NCI-H510A (cell line): ENCODE measurements around the gene RBM43.
A peak's percentile ranks its signal among the peaks of the same experiment; 100 is the strongest.
"Not testable (repeated sequence)": the region's sequence is repeated elsewhere in the genome, so short reads cannot be mapped to it uniquely, and the experiment has no call there.

Experiments used
- DNase-seq: peaks from one replicate; lab custom pipeline; 2025; lab: John Stamatoyannopoulos, UW

RBM43 gene

DNA sequence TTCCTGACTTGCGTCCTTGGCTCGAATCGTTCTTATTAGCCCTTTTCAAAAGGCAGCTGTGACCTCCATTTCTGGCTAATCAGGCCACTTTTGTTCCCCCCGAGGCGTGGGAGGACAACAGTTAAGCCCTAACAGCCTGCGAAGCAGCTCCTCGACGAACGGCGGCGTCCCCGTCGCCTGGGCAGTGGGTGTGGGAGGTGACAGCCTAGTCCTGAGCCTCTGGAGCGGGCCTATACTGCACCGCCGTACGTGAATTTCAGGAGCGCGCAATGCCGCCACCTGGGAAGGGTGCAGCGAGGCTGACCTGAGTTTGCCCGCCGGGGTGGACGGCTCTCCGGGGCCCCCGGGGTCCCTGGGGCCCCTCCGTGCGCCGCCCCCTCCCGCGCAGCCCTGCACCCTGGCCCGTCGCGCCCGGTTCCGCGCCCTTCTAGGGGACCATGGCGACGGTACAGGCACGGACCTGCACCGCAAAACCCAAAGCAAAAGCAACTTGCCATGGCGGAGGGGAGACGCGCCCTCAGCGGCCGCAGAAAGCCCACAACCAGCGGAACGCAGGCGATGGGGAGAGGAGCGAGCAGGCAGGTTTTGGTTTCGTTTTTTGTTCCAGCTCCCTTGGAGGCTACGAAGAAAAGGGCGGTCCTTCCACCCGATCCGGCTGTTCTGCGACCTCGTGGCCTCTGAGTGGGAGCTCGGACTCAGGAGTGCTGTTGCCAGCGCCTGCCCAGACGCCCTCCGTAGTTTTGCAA is at the start of gene RBM43:
Gene RBM43, minus strand, starts transcription at position 633 of the 746 bp plus-strand sequence. Its CDS starts 136 bp downstream, at position 497.
- peak; percentile 63 for DNase-seq

DNA sequence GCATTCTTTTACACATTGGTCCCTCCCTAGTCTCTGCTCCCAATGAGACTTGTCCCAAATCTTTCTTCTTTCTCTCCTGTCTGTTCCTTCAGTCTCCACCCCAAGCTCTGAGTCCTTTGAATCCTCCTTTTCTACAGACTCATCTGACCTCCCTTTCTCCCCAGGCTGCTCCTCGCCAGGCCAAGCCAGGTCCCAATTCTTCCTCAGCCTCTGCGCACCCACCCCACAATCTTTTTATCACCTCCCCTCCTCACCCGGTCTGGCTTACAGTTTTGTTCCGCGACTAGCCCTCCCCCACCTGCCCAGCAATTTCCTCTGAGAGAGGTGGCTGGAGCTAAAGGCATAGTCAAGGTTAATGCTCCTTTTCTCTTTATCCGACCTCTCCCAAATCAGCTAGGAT is 48.6 kb upstream of the RBM43 start:
- not testable (repeated sequence) for DNase-seq

- no peak for DNase-seq
These were observed 45.0 kb upstream of the RBM43 start for GRCh38 chr2:151306621-151307020.

GRCh38 chr2:151305129-151305691 is 43.5 kb upstream of the RBM43 start:
- no peak for DNase-seq

- no peak for DNase-seq
These were observed 41.2 kb upstream of the RBM43 start for GRCh38 chr2:151302879-151303278.

GRCh38 chr2:151302404-151302803 is 40.7 kb upstream of the RBM43 start:
- DNase-seq, result no peak

DNA sequence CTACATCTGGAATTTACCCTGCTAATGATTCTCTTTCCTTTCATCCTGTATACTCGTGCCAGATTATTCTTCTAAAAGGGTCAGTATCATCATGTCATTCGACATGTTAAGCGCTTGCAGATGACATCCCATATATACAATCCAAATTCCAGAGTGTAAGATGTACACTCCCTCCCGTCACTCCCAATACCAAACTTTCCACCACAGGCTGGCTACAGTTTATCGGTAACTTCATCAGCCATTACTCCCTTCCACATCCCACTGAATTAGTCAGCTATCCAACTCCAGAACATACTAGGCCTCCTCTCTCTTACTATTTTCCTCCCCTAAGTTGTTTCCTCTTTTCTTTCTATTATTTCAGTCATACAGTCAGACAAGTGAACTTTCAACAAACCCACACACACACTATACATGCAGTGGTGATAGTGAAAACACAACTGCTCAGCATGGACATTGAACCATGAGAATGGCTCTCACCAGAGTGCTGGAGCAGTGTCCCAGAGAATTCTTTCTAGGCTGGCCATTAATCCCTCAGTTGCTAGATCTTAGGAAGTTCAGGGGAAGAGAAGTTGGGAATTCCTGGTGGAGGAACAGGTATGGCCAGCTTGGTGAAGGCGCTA is 38.4 kb upstream of the RBM43 start:
- DNase-seq, result no peak

- DNase-seq, result no peak
These were observed 36.2 kb upstream of the RBM43 start for GRCh38 chr2:151297882-151298281.

GRCh38 chr2:151295926-151296325 is 34.3 kb upstream of the RBM43 start:
- DNase-seq, result not testable (repeated sequence)

DNA sequence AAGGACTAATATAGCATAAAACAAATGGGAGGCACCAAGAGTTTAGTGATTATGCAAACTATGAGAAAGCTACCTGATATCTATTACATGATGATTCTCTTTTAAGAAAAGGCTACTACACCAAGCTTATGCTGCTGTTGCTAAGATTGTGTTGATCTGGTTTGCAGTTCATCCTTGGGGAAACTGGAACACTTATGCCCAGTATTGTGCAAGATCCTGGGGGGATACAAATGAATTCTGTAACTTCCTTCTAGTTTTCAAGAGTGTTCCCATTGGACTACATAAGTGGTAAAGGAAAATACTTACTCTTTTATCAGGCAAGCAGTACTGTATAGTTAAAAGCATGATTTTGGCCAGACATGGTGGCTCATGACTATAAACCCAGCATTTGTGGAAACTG is 30.9 kb upstream of the RBM43 start:
- no peak for DNase-seq

DNA sequence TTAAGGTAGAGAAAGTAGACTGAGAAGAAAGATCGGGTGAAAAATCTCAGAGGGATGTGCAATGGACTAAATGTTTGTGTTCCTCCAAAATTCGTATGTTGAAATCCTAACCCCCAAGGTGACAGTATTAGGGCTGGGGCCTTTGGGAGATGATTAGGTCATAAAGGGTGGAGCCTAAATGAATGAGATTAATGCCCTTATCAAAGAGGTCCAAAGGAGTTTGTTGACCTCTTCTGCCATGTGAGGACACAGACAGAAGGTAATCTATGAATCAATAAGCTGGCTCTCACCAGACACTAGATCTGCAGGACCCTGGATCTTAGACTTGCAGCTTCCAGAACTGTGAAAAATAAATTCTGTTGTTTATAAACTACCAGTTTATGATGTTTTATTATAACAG is 30.5 kb upstream of the RBM43 start:
- no peak for DNase-seq

GRCh38 chr2:151291224-151291623 is 29.6 kb upstream of the RBM43 start:
- DNase-seq, result no peak

GRCh38 chr2:151289972-151290866 is 28.6 kb upstream of the RBM43 start:
- DNase-seq, result no peak

- DNase-seq, result no peak
These were observed 26.0 kb upstream of the RBM43 start for GRCh38 chr2:151287513-151288250.

- DNase-seq, result no peak
These were observed 20.7 kb upstream of the RBM43 start for GRCh38 chr2:151282401-151282800.

GRCh38 chr2:151280271-151280670 is 18.6 kb upstream of the RBM43 start:
- DNase-seq, result no peak

- no peak for DNase-seq
These were observed 16.8 kb upstream of the RBM43 start for GRCh38 chr2:151278487-151278886.

- DNase-seq, result no peak
These were observed 15.4 kb upstream of the RBM43 start for GRCh38 chr2:151277067-151277466.

GRCh38 chr2:151275291-151275690 is 13.6 kb upstream of the RBM43 start:
- no peak for DNase-seq

- DNase-seq, result no peak
These were observed 10.2 kb upstream of the RBM43 start for GRCh38 chr2:151271824-151272223.

DNA sequence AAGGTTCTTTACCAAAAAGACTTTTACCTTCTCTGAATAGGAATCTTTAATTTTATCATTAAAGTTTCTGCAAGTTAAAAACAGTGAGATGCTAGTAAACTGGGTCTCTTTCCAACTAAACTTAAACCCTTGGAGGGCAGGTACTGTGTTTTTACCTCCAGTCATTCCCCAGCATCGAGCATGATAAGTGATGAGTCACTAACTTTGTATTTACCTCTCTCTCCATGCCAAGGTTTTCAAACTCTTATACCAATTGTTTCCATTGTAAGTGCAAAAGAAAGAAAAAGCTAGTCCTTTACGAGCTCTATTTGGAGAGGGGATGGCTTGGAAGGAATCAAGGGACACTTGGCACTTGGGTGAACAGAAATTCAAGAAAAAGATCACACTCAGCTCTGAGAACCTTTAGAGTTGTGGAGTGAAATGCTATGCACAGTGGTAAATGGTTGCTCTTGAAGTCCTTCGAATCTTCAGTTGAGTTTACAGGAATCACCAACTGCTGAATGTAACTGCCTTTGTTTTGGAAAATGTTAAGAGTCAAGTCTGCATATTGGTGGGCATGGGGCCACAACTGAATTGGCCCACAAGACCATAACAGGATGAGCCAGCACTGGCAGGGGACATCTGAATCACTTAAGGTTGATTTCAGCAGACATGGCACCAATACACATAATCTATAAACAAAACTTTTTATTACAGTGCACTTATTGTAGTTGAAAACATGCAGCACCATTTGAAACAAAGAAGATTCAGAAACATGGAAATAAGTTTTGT is 8.3 kb upstream of the RBM43 start:
- DNase-seq, result no peak
